PC-9 (cell line): ENCODE results near the gene DNAJB8. TPM values are rescaled to one million over a fixed set of nuclear protein-coding genes. Genes with fewer than 3 reads are reported as not detected.

Source experiments
- BruUV-seq: library from RNA; stranded (reverse); fragments of 400-500 nt; replicated peaks from 2 replicates; lab custom pipeline; 2021; lab: Mats Ljungman, UMichigan
- CTCF ChIA-PET: fragments of 300-600 bp; sonication (Branson Sonifier 250); formaldehyde crosslinking; loops from one replicate; lab custom pipeline; 2022; ENCODE audit warnings: antibody characterized with exemption; lab: Charles Lee
- POLR2A ChIA-PET: fragments of 300-600 bp; sonication (Branson Sonifier 250); formaldehyde crosslinking; loops from one replicate; lab custom pipeline; 2022; ENCODE audit warnings: antibody characterized with exemption; ENCODE audit not compliant: unreplicated experiment; lab: Charles Lee
- DNase-seq, 2 experiments: peaks; one replicate each; pipeline versions ENCODE4 v3.0.0 to v3.0.0-alpha.2; 2015 to 2022; ENCODE audit warnings: mixed read lengths in 1 of 2
- H2AFZ ChIP-seq: fragments of 200-600 bp; sonication (generic); 2 replicates; pipeline ENCODE4 v1.8.1; 2017; ENCODE audit warnings: antibody characterized with exemption
- H3F3A ChIP-seq: fragments of 200-600 bp; sonication (generic); 2 replicates; pipeline ENCODE4 v1.8.1; 2017; ENCODE audit warnings: antibody characterized with exemption, mild to moderate bottlenecking, low read depth; ENCODE audit not compliant: insufficient read depth
- H3K27ac ChIP-seq: fragments of 200-600 bp; sonication (generic); 2 replicates; pipeline ENCODE4 v1.6.1; 2016; ENCODE audit warnings: mixed run types
- H3K27me3 ChIP-seq: fragments of 200-600 bp; sonication (generic); 2 replicates; pipeline ENCODE4 v1.6.1; 2016; ENCODE audit warnings: low read depth, mixed run types; ENCODE audit not compliant: insufficient read depth
- H3K36me3 ChIP-seq: fragments of 200-600 bp; sonication (generic); 2 replicates; pipeline ENCODE4 v1.6.1; 2016; ENCODE audit warnings: low read depth, mixed run types
- H3K4me1 ChIP-seq: fragments of 200-600 bp; sonication (generic); replicated peaks from 2 replicates; pipeline ENCODE4 v1.6.1; 2016; ENCODE audit warnings: mixed run types; ENCODE audit not compliant: insufficient read depth
- H3K4me2 ChIP-seq: fragments of 200-600 bp; sonication (generic); 2 replicates; pipeline ENCODE4 v1.6.1; 2017; ENCODE audit warnings: mixed run types
- H3K4me3 ChIP-seq: fragments of 200-600 bp; sonication (generic); 2 replicates; pipeline ENCODE4 v1.6.1; 2016; ENCODE audit warnings: mixed run types
- H3K79me2 ChIP-seq: fragments of 200-600 bp; sonication (generic); 2 replicates; pipeline ENCODE4 v1.6.1; 2017; ENCODE audit warnings: low read depth, mixed run types
- H3K9me2 ChIP-seq: fragments of 200-600 bp; sonication (generic); 2 replicates; pipeline ENCODE4 v1.8.1; 2017; ENCODE audit warnings: mild to moderate bottlenecking; ENCODE audit not compliant: insufficient read depth
- H3K9me3 ChIP-seq: fragments of 200-600 bp; sonication (generic); 2 replicates; pipeline ENCODE4 v1.8.1; 2016; ENCODE audit warnings: low read depth; ENCODE audit not compliant: insufficient read depth
- H4K20me1 ChIP-seq: fragments of 200-600 bp; sonication (generic); 2 replicates; pipeline ENCODE4 v1.8.1; 2017; ENCODE audit not compliant: insufficient read depth
- CTCF ChIP-seq: fragments of 200-600 bp; sonication (generic); conservative IDR thresholded peaks from 2 replicates; pipeline ENCODE4 v1.6.1; 2017; ENCODE audit warnings: mixed run types, antibody characterized with exemption, mild to moderate bottlenecking, moderate library complexity
- EZH2 ChIP-seq: fragments of 200-600 bp; sonication (generic); IDR thresholded peaks from 2 replicates; pipeline ENCODE4 v1.8.0; 2017; ENCODE audit warnings: antibody characterized with exemption, low read depth
- intact Hi-C: fragments of 100-400 bp; cut with micrococcal nuclease; formaldehyde crosslinking; loops from one replicate; pipeline ENCODE4 v1.10.0; 2022; ENCODE audit not compliant: unreplicated experiment
- total RNA-seq: library from RNA; stranded (reverse); gene quantifications from 2 replicates; pipeline ENCODE4 v1.2.3, GENCODE V29; 2021

DNAJB8 gene
- total RNA-seq, 1 experiment from 2014 or later, result not detected

DNA sequence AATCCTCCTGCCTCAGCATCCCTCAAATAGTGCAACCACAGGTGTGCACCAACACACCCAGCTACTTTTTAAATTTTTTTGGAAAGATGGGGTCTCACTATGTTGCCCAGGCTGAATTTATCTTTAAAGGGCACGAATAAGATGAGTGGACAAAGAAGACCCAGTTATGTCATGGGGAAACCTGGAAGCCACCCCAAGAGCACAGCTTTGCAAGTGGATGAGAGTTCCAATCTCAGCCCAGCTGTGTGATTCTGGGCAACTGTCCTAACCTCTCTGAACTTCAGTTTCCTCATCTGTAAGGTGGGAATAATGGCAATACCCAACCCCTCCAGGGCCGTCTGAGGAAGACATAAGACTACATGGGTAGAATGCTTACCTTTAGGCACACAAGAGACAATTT is 32.2 kb downstream of the DNAJB8 start:
- H3K4me3 ChIP-seq, result no peak overlapping the region
- POLR2A ChIA-PET, result interaction anchor here (0.6 kb wide), 3 partner anchors 57 to 334 kb away, joined by 3 to 4 read pairs (median 3); no protein-coding TSS in a partner anchor
- peaks cover 6% of the 10 kb centered on the region; the same call in 1 of the 2 replicates for H3K9me3 ChIP-seq
- no peaks in the 10 kb centered on the region for H3K36me3 ChIP-seq
- no peaks in the 10 kb centered on the region for H3K9me2 ChIP-seq
- H3F3A ChIP-seq, result peaks cover 44% of the 10 kb centered on the region
- no peaks in the 10 kb centered on the region for H4K20me1 ChIP-seq
- H3K27me3 ChIP-seq, result no peaks in the 10 kb centered on the region
- peak overlapping the region; percentile 77 for H3K27ac ChIP-seq
- CTCF ChIA-PET, result interaction anchor here (0.7 kb wide), 1 partner anchor 265 kb away, joined by 3 read pairs; no protein-coding TSS in a partner anchor
- peak in 1 of 2 experiments; percentile 8 for DNase-seq
- no peak overlapping the region for H2AFZ ChIP-seq
- TF ChIP-seq EZH2 (no peak), CTCF (no peak)
- no peaks in the 10 kb centered on the region for H3K79me2 ChIP-seq
- TSS peak; percentile 71 for BruUV-seq
- H3K4me2 ChIP-seq, result peak overlapping the region; percentile 87
- intact Hi-C loops, result no loop called here
- H3K4me1 ChIP-seq, result peaks cover 59% of the 10 kb centered on the region

DNA sequence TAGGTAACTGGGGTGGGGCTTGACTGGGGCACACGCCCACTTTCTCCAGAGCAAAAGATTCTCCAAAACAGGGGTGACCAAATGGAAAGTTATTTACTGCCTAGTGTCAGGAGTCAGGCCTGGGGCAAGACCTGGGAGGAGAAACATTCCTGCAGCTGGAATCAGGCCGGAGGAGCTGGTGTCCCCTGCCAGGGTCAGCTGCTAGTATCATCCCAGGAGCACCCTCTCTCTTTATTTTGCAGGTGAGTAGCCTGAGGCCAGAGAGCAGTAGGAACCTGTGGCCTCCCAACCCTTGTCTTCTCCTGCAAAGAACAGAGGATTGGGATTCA is 32.9 kb downstream of the DNAJB8 start:
- POLR2A ChIA-PET, result interaction anchor here (0.6 to 0.7 kb wide), 3 partner anchors 59 to 159 kb away, joined by 3 to 9 read pairs (median 5); no protein-coding TSS in a partner anchor
- peak; percentile 93 to 95 for DNase-seq
- CTCF ChIA-PET, result interaction anchor here (1.0 kb wide), 1 partner anchor 49 kb away, joined by 3 read pairs; no protein-coding TSS in a partner anchor
- Histone ChIP-seq H3K36me3 (no peaks in the 10 kb centered on the region), H3K79me2 (no peaks in the 10 kb centered on the region), H3K9me2 (no peaks in the 10 kb centered on the region), H3K9me3 (peaks cover 6% of the 10 kb centered on the region; the same call in 1 of the 2 replicates), H3K27ac (peak overlapping the region; percentile 77), H3K4me2 (peak overlapping the region; percentile 87), H4K20me1 (no peaks in the 10 kb centered on the region), H3K4me3 (no peak overlapping the region), H3K4me1 (peaks cover 52% of the 10 kb centered on the region), H3F3A (peaks cover 44% of the 10 kb centered on the region), H2AFZ (no peak overlapping the region), H3K27me3 (no peaks in the 10 kb centered on the region)
- TF ChIP-seq CTCF (no peak), EZH2 (no peak)
- intact Hi-C loops, result no loop called here
- BruUV-seq, result no TSS peak

- Histone ChIP-seq H3K27ac (peak overlapping the region; percentile 77), H3F3A (peaks cover 44% of the 10 kb centered on the region), H3K9me3 (peaks cover 6% of the 10 kb centered on the region; the same call in 1 of the 2 replicates), H3K79me2 (no peaks in the 10 kb centered on the region), H3K4me1 (peaks cover 53% of the 10 kb centered on the region), H3K27me3 (no peaks in the 10 kb centered on the region), H2AFZ (peak overlapping the region; percentile 63; the same call in 1 of the 2 replicates), H4K20me1 (no peaks in the 10 kb centered on the region), H3K4me2 (peak overlapping the region; percentile 87), H3K9me2 (no peaks in the 10 kb centered on the region), H3K4me3 (peak overlapping the region; percentile 56), H3K36me3 (no peaks in the 10 kb centered on the region)
- no TSS peak for BruUV-seq
- intact Hi-C loops, result no loop called here
- TF ChIP-seq CTCF (no peak), EZH2 (no peak)
- ChIA-PET CTCF (interaction anchor here (0.6 to 1.0 kb wide), 3 partner anchors 50 to 338 kb away, joined by 3 to 4 read pairs (median 3); no protein-coding TSS in a partner anchor), POLR2A (interaction anchor here (0.6 to 0.7 kb wide), 6 partner anchors 19 to 172 kb away, joined by 3 to 9 read pairs (median 5); no protein-coding TSS in a partner anchor)
- DNase-seq, result peak; percentile 42 to 60
Observed at GRCh38 chr3:128432971-128433836, 33.5 kb downstream of the DNAJB8 start.
